ENCODE data around the gene RABGAP1.

RABGAP1 gene

GRCh38 chr9:123105490-123105889 lies 164.7 kb downstream of the RABGAP1 start:
- Histone ChIP-seq H3K27ac (replicated peaks) (no peak overlapping the region), H3K4me3 (replicated peaks; ENCODE audit: insufficient read depth, low read length) (no peak overlapping the region), H3K27me3 (ENCODE audit: insufficient read depth, poor library complexity, severe bottlenecking) (no peaks in the 10 kb centered on the region)
- no peak for DNase-seq (ENCODE audit: low read depth in 1 of 2, low spot score in 1 of 2)
- TF ChIP-seq CTCF (IDR thresholded peaks at IDR 0.05; ENCODE audit: insufficient read depth, low read length), result no peak
- TF ChIP-seq POLR2AphosphoS5 (IDR thresholded peaks at IDR 0.05; ENCODE audit: low read depth), result no peak
- TF ChIP-seq, protein P1, sequence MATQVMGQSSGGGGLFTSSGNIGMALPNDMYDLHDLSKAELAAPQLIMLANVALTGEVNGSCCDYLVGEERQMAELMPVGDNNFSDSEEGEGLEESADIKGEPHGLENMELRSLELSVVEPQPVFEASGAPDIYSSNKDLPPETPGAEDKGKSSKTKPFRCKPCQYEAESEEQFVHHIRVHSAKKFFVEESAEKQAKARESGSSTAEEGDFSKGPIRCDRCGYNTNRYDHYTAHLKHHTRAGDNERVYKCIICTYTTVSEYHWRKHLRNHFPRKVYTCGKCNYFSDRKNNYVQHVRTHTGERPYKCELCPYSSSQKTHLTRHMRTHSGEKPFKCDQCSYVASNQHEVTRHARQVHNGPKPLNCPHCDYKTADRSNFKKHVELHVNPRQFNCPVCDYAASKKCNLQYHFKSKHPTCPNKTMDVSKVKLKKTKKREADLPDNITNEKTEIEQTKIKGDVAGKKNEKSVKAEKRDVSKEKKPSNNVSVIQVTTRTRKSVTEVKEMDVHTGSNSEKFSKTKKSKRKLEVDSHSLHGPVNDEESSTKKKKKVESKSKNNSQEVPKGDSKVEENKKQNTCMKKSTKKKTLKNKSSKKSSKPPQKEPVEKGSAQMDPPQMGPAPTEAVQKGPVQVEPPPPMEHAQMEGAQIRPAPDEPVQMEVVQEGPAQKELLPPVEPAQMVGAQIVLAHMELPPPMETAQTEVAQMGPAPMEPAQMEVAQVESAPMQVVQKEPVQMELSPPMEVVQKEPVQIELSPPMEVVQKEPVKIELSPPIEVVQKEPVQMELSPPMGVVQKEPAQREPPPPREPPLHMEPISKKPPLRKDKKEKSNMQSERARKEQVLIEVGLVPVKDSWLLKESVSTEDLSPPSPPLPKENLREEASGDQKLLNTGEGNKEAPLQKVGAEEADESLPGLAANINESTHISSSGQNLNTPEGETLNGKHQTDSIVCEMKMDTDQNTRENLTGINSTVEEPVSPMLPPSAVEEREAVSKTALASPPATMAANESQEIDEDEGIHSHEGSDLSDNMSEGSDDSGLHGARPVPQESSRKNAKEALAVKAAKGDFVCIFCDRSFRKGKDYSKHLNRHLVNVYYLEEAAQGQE (IDR thresholded peaks at IDR 0.05; ENCODE audit: insufficient replicate concordance, low read depth), result no peak
- TF ChIP-seq SPI1 (IDR thresholded peaks at IDR 0.05; ENCODE audit: borderline replicate concordance, low read depth), result no peak
- no peak for TF ChIP-seq GABPA (IDR thresholded peaks at IDR 0.05; ENCODE audit: low read depth)

DNA sequence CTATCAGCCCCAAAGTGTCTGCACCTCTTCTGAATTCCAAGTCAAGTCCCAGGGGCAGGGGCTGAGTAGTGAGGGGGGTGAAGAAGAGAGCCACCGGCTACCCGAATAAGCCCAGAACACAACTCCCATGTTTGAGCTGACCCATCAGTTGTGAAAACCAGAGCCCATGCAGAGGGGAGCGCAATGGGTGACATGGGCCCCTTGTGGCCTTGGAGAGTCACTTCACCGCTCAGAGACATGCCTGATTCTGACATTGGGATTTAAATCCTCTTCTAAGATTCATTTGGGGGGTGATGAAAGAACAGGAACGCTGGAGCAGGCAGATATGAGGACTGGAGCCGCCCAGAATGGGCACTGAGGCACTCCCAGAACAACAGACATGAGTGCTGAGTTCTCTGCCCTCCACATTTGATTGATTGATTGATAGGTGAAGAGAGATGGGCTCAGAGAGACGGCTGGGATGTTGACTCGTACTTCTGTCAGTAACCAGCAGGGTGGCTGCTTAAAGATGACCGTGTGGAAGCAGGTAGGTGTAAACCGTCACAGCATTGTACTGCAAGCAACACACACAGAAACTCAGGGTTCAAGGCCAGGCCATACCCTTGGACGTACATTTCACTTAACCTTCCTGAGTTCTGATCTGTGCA lies 166.9 kb downstream of the RABGAP1 start:
- H3K27me3 ChIP-seq (ENCODE audit: insufficient read depth, poor library complexity, severe bottlenecking), result no peaks in the 10 kb centered on the region
- H3K27ac ChIP-seq (replicated peaks), result no peak overlapping the region
- DNase-seq (ENCODE audit: low read depth in 1 of 2, low spot score in 1 of 2), result no peak
- no peak overlapping the region for H3K4me3 ChIP-seq (replicated peaks; ENCODE audit: insufficient read depth, low read length)
- TF ChIP-seq POLR2AphosphoS5 (IDR thresholded peaks at IDR 0.05; ENCODE audit: low read depth), result no peak

DNA sequence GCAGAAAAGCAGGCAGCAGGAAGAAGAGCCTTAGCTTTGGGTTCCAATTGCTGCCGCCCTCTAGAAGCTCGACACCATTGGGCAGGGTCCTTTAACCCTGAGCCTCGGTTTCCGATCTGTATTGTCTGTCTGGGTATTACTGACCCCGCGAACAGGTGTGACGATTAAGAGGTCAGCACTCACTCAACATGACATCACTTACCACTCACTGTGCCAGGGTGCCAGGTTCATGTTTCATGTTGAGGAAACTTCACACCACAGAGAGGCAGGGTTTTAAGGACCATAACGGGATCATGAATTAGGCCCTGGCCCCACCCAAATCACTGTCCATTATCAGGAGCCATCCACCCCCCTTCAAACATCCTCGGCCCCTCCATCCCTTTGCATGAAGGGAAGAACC lies 168.2 kb downstream of the RABGAP1 start:
- Histone ChIP-seq H3K4me3 (replicated peaks; ENCODE audit: insufficient read depth, low read length) (no peak overlapping the region), H3K27me3 (ENCODE audit: insufficient read depth, poor library complexity, severe bottlenecking) (no peaks in the 10 kb centered on the region), H3K27ac (replicated peaks) (no peak overlapping the region)
- TF ChIP-seq CTCF (IDR thresholded peaks at IDR 0.05; ENCODE audit: insufficient read depth, low read length) (no peak), SPI1 (IDR thresholded peaks at IDR 0.05; ENCODE audit: borderline replicate concordance, low read depth) (no peak), GABPA (IDR thresholded peaks at IDR 0.05; ENCODE audit: low read depth) (no peak), POLR2AphosphoS5 (IDR thresholded peaks at IDR 0.05; ENCODE audit: low read depth) (no peak)
- TF ChIP-seq, protein P1 (IDR thresholded peaks at IDR 0.05; ENCODE audit: insufficient replicate concordance, low read depth), result no peak
- DNase-seq (ENCODE audit: low read depth in 1 of 2, low spot score in 1 of 2), result no peak

GRCh38 chr9:123109540-123110279 lies 168.9 kb downstream of the RABGAP1 start:
- H3K4me3 ChIP-seq (replicated peaks; ENCODE audit: insufficient read depth, low read length), result no peak overlapping the region
- H3K27me3 ChIP-seq (ENCODE audit: insufficient read depth, poor library complexity, severe bottlenecking), result no peaks in the 10 kb centered on the region
- H3K27ac ChIP-seq (replicated peaks), result no peak overlapping the region
- DNase-seq (ENCODE audit: low read depth in 1 of 2, low spot score in 1 of 2), result no peak
- TF ChIP-seq GABPA (IDR thresholded peaks at IDR 0.05; ENCODE audit: low read depth) (no peak), SPI1 (IDR thresholded peaks at IDR 0.05; ENCODE audit: borderline replicate concordance, low read depth) (no peak), POLR2AphosphoS5 (IDR thresholded peaks at IDR 0.05; ENCODE audit: low read depth) (no peak), CTCF (IDR thresholded peaks at IDR 0.05; ENCODE audit: insufficient read depth, low read length) (no peak)
- TF ChIP-seq, protein P1 (IDR thresholded peaks at IDR 0.05; ENCODE audit: insufficient replicate concordance, low read depth), result no peak

Data from HL-60 (cell line).